Spleen (tissue), 7 donors: Measurements from ENCODE around the gene CLDN24.

Experiments
- CTCF ChIP-seq, 11 experiments: fragments of 200-600 bp in 7 of 11; fragments of 450-650 bp in 4 of 11; sonication (generic) in 4 of 11; IDR thresholded peaks in 8 of 11; conservative IDR thresholded peaks in 3 of 11; 1 replicate in 7 of 11; 2 replicates in 4 of 11; pipeline versions ENCODE4 v1.4.0 to v1.8.0; 2016 to 2021; ENCODE audit warnings: antibody characterized with exemption in 11 of 11, inconsistent platforms in 4 of 11, mild to moderate bottlenecking in 1 of 11
- POLR2A ChIP-seq, 3 donors: fragments of 450-650 bp; IDR thresholded peaks; one replicate each; pipeline ENCODE4 v1.5.1; 2017; ENCODE audit warnings: antibody characterized with exemption in 3 of 3, mild to moderate bottlenecking in 1 of 3
- donor health status: DM: no; HTN: no; CAD: no; lungs with moderate emphysema.
- donor health status: DM: no; HTN: no; CAD: no.
- donor health status: DM: no; HTN: no; CAD: no.

DNA sequence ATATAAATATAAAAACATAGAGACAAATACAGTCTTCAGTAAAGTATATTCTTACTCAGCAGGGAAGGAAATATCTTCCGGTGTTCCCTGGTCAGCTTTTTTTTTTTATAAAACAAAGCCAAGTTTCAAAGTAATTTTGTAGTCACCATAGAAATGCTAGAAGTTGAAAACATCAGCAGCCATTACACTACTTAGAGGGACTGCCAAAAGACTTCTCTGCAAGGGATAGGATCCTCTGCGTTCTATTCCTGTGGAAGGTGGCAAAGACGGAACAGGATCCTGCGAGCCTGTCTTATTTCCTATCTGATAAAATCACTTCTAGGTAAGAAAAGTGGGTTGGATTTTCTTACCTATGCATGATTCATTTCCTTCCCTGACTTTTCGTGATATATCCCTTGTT lies 21.6 kb downstream of the CLDN24 start:
- TF ChIP-seq POLR2A (IDR thresholded peaks at IDR 0.05) (no peak), CTCF (IDR thresholded peaks at IDR 0.05 in 8 of 11, conservative IDR thresholded peaks at IDR 0.05 in 3 of 11) (no peak)
